GM12891 (cell line): ENCODE measurements around the gene CLTCL1.

Experiments used
- PAX5 ChIP-seq: IDR thresholded peaks from 2 replicates; pipeline ENCODE4 v1.6.1; 2011; ENCODE audit warnings: low read length, moderate library complexity, mild to moderate bottlenecking; ENCODE audit not compliant: insufficient read depth, severe bottlenecking
- POLR2A ChIP-seq: IDR thresholded peaks from 2 replicates; pipeline ENCODE4 v1.6.1; 2011; ENCODE audit warnings: low read depth, low read length, control low read depth
- POLR2AphosphoS5 ChIP-seq: IDR thresholded peaks from 2 replicates; pipeline ENCODE4 v1.6.1; 2011; ENCODE audit warnings: low read depth, low read length, control low read depth
- POU2F2 ChIP-seq: IDR thresholded peaks from 2 replicates; pipeline ENCODE4 v1.6.1; 2011; ENCODE audit warnings: low read depth, mild to moderate bottlenecking, control low read depth, low read length, moderate library complexity
- SPI1 ChIP-seq: IDR thresholded peaks from 2 replicates; pipeline ENCODE4 v1.6.1; 2011; ENCODE audit warnings: low read depth, low read length, control low read depth
- TAF1 ChIP-seq: IDR thresholded peaks from 2 replicates; pipeline ENCODE4 v1.6.1; 2011; ENCODE audit warnings: low read depth, low read length, control low read depth

- TF ChIP-seq POLR2AphosphoS5 (no peak), POLR2A (no peak), TAF1 (no peak), PAX5 (no peak), SPI1 (no peak), POU2F2 (no peak)
Observed at GRCh38 chr22:19134176-19134831, 157.2 kb downstream of the CLTCL1 start.
